ENCODE results near the gene ENOX1.

The ENOX1 gene

GRCh38 chr13:43328907-43329306 is 457.9 kb downstream of the ENOX1 start:
- DNase-seq (ENCODE audit: low read depth), result no peak
- no peak overlapping the region for H3K4me3 ChIP-seq (ENCODE audit: low read depth, low read length)
- TF ChIP-seq, protein P1, sequence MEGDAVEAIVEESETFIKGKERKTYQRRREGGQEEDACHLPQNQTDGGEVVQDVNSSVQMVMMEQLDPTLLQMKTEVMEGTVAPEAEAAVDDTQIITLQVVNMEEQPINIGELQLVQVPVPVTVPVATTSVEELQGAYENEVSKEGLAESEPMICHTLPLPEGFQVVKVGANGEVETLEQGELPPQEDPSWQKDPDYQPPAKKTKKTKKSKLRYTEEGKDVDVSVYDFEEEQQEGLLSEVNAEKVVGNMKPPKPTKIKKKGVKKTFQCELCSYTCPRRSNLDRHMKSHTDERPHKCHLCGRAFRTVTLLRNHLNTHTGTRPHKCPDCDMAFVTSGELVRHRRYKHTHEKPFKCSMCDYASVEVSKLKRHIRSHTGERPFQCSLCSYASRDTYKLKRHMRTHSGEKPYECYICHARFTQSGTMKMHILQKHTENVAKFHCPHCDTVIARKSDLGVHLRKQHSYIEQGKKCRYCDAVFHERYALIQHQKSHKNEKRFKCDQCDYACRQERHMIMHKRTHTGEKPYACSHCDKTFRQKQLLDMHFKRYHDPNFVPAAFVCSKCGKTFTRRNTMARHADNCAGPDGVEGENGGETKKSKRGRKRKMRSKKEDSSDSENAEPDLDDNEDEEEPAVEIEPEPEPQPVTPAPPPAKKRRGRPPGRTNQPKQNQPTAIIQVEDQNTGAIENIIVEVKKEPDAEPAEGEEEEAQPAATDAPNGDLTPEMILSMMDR (IDR thresholded peaks at IDR 0.05; ENCODE audit: insufficient read depth, low read depth, low read length, missing control alignments), result no peak

- no peak overlapping the region for H3K4me3 ChIP-seq (ENCODE audit: low read depth, low read length)
- no peak for DNase-seq (ENCODE audit: low read depth)
- TF ChIP-seq, protein P1 (IDR thresholded peaks at IDR 0.05; ENCODE audit: insufficient read depth, low read depth, low read length, missing control alignments), result no peak
Measured at GRCh38 chr13:43326100-43326499, 460.7 kb downstream of the ENOX1 start.

- TF ChIP-seq, protein P1 (IDR thresholded peaks at IDR 0.05; ENCODE audit: insufficient read depth, low read depth, low read length, missing control alignments), result no peak
- DNase-seq (ENCODE audit: low read depth), result no peak
- no peak overlapping the region for H3K4me3 ChIP-seq (ENCODE audit: low read depth, low read length)
Measured at GRCh38 chr13:43325636-43326035, 461.1 kb downstream of the ENOX1 start.

GRCh38 chr13:43324129-43324528 is 462.6 kb downstream of the ENOX1 start:
- H3K4me3 ChIP-seq (ENCODE audit: low read depth, low read length), result no peak overlapping the region
- TF ChIP-seq, protein P1 (IDR thresholded peaks at IDR 0.05; ENCODE audit: insufficient read depth, low read depth, low read length, missing control alignments), result no peak
- no peak for DNase-seq (ENCODE audit: low read depth)

DNA sequence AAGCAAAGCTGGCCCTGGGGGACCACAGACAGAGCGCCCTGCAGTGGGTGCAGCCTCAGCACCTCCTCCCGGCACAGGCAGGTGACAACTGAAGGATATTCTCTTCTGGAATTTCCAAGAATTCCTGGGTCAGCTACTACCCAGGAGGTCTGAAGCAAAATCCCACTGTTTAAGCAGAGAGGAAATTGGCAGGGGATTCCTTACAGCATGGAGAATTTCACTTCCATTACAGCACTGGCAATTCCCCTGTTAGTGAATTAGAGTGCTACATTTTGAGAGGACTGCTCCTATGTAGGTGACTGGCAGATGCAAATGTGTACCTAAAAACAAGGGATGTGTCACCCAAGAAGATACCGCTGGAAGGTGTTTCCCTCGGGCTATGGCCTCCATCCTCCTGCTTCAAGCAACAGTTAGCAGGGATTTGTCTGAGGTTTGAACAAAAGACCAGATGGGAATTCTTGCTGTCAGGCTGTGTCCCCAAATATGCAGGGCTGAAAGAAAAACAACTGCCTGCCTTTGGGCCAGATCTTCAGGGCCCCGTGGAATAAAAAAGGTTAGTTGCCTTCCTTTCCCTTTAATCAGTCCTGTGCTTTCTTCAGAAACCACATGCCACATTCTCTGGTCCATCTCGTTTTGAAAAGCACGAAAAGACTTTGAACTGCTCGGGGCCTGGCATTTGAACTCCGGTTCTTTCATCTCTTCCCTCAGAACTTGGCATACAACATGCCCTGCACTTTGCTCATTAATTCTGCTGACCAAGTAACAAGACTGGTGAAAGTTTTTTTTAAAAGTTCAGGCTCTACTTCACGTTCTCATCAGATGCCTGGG is 466.9 kb downstream of the ENOX1 start:
- H3K4me3 ChIP-seq (ENCODE audit: low read depth, low read length), result no peak overlapping the region
- DNase-seq (ENCODE audit: low read depth), result no peak
- TF ChIP-seq, protein P1 (IDR thresholded peaks at IDR 0.05; ENCODE audit: insufficient read depth, low read depth, low read length, missing control alignments), result no peak

DNA sequence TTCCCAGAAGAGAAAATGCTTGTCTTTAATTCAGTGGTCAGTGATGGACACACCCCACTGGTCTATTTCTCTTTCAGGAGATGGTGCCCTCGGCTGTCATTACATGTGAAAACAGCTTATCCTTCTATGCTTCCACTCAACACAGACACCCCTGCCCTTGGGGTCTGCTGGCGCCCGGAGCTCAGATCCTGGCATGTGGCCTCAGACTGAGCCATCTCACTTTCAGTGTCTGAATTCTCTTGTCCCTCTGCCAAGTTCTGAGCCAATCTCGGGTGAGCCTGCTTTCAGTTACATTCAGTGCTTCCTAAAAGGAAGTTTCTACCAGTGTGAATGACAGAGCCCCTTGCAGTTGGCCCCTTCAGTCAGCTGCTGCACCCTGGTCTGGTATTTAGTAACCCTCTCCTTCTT is 469.8 kb downstream of the ENOX1 start:
- TF ChIP-seq, protein P1 (IDR thresholded peaks at IDR 0.05; ENCODE audit: insufficient read depth, low read depth, low read length, missing control alignments), result no peak
- H3K4me3 ChIP-seq (ENCODE audit: low read depth, low read length), result no peak overlapping the region
- DNase-seq (ENCODE audit: low read depth), result peak; percentile 42

DNA sequence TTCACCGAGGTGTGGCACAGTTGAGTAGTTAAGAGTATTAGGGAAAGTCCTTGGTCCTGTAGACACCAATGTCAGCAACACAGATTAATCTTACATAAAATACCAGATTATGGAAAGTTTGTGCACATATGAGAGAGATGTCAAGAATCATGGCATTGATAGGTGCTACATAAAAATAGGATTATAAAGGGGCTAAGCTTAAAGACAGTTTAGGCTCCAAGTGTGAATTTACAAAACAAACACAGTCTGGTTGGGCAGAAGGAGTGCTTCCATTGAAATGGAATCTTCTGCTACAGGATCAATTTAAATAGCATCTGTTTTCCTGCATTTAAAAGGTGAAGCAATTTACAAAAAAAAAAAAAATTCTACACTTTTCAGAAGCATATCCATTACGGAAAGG is 470.5 kb downstream of the ENOX1 start:
- H3K4me3 ChIP-seq (ENCODE audit: low read depth, low read length), result no peak overlapping the region
- no peak for DNase-seq (ENCODE audit: low read depth)
- TF ChIP-seq, protein P1 (IDR thresholded peaks at IDR 0.05; ENCODE audit: insufficient read depth, low read depth, low read length, missing control alignments), result no peak
